Hepatocyte (in vitro differentiated cells): ENCODE measurements around the gene CD28. TPM values are rescaled to one million over a fixed set of nuclear protein-coding genes. Genes with fewer than 3 reads are reported as not detected.

Experiments used
- DNase-seq: peaks from one replicate; pipeline ENCODE4 v3.0.0-alpha.2; 2016; ENCODE audit warnings: low spot score
- H2AFZ ChIP-seq: fragments of 200-600 bp; sonication (generic); 2 replicates; pipeline ENCODE4 v1.6.0; 2016; ENCODE audit warnings: antibody characterized with exemption, mild to moderate bottlenecking
- H3K27ac ChIP-seq: fragments of 200-600 bp; sonication (generic); 2 replicates; pipeline ENCODE4 v1.5.1; 2016; ENCODE audit warnings: mild to moderate bottlenecking
- H3K27me3 ChIP-seq: fragments of 200-600 bp; sonication (generic); 2 replicates; pipeline ENCODE4 v1.6.1; 2016
- H3K36me3 ChIP-seq: fragments of 200-600 bp; sonication (generic); replicated peaks from 2 replicates; pipeline ENCODE4 v1.5.1; 2016; ENCODE audit warnings: low read depth; ENCODE audit not compliant: insufficient read depth
- H3K4me1 ChIP-seq: fragments of 200-600 bp; sonication (generic); 2 replicates; pipeline ENCODE4 v1.5.1; 2016; ENCODE audit warnings: mild to moderate bottlenecking, moderate library complexity; ENCODE audit not compliant: insufficient read depth
- H3K4me2 ChIP-seq: fragments of 200-600 bp; sonication (generic); 2 replicates; pipeline ENCODE4 v1.6.0; 2016
- H3K4me3 ChIP-seq: fragments of 200-600 bp; sonication (generic); 2 replicates; pipeline ENCODE4 v1.5.1; 2016; ENCODE audit warnings: mild to moderate bottlenecking
- H3K79me2 ChIP-seq: fragments of 200-600 bp; sonication (generic); 2 replicates; pipeline ENCODE4 v1.6.0; 2017; ENCODE audit warnings: mild to moderate bottlenecking
- H3K9me2 ChIP-seq: fragments of 200-600 bp; sonication (generic); replicated peaks from 2 replicates; pipeline ENCODE4 v1.6.0; 2017; ENCODE audit warnings: mild to moderate bottlenecking; ENCODE audit not compliant: insufficient read depth
- H3K9me3 ChIP-seq: fragments of 200-600 bp; sonication (generic); 2 replicates; pipeline ENCODE4 v1.5.1; 2016; ENCODE audit warnings: low read depth, mild to moderate bottlenecking
- H4K20me1 ChIP-seq: fragments of 200-600 bp; sonication (generic); 2 replicates; pipeline ENCODE4 v1.6.0; 2016; ENCODE audit warnings: mild to moderate bottlenecking; ENCODE audit not compliant: insufficient read depth, poor library complexity, severe bottlenecking
- CTCF ChIP-seq: fragments of 200-600 bp; sonication (generic); IDR thresholded peaks from 2 replicates; pipeline ENCODE4 v1.5.1; 2016; ENCODE audit warnings: antibody characterized with exemption, mild to moderate bottlenecking; ENCODE audit not compliant: poor library complexity
- EZH2 ChIP-seq: fragments of 200-600 bp; sonication (generic); IDR thresholded peaks from 2 replicates; pipeline ENCODE4 v1.6.1; 2016; ENCODE audit warnings: antibody characterized with exemption, mild to moderate bottlenecking, borderline replicate concordance
- EZH2phosphoT487 ChIP-seq: fragments of 200-600 bp; sonication (generic); IDR thresholded peaks from one replicate; pipeline ENCODE4 v1.6.1; 2018; ENCODE audit warnings: antibody characterized with exemption, mild to moderate bottlenecking, low read depth, moderate library complexity; ENCODE audit not compliant: unreplicated experiment, severe bottlenecking
- WGBS: methylation state at CpG from one replicate; pipeline ENCODE4 v1.1.6; 2016; ENCODE audit warnings: low lambda C conversion rate; ENCODE audit errors: missing lambda C conversion rate; 5-methylcytosine and 5-hydroxymethylcytosine counted together
- polyA plus RNA-seq: library from polyadenylated mRNA; unstranded; fragments of >200 nt; fragmentation: Nextera tagmentation; extraction: Ambion mirVana; gene quantifications from 2 replicates; pipeline ENCODE4 v1.2.1, GENCODE V29; 2016
- total RNA-seq: library from RNA; depleted of rRNA; stranded (reverse); fragments of >200 nt; gene quantifications from 2 replicates; pipeline ENCODE4 v1.2.3, GENCODE V29; 2014

The CD28 gene
- total and polyA plus RNA-seq, 2 experiments from 2014 or later = not detected

- WGBS = 87% methylated on average over 3 of the region's 3 CpGs
- no peaks in the 10 kb centered on the region for H3K9me2 ChIP-seq
- no peaks in the 10 kb centered on the region for H3K79me2 ChIP-seq
- no peak overlapping the region for H3K4me2 ChIP-seq
- TF ChIP-seq CTCF = no peak
- no peak for TF ChIP-seq EZH2
- no peak for TF ChIP-seq EZH2phosphoT487
- H3K27ac ChIP-seq = no peak overlapping the region
- H4K20me1 ChIP-seq = no peaks in the 10 kb centered on the region
- no peak overlapping the region for H2AFZ ChIP-seq
- H3K4me3 ChIP-seq = no peak overlapping the region
- no peak for DNase-seq
- no peaks in the 10 kb centered on the region for H3K9me3 ChIP-seq
- peaks cover 8% of the 10 kb centered on the region for H3K4me1 ChIP-seq
- no peaks in the 10 kb centered on the region for H3K36me3 ChIP-seq
- H3K27me3 ChIP-seq = no peaks in the 10 kb centered on the region
Observed at GRCh38 chr2:203661279-203661908, 45.0 kb upstream of the CD28 start.

GRCh38 chr2:203662487-203662886, 44.0 kb upstream of the CD28 start:
- no peak overlapping the region for H2AFZ ChIP-seq
- H3K4me2 ChIP-seq = no peak overlapping the region
- H3K9me3 ChIP-seq = no peaks in the 10 kb centered on the region
- no peak for TF ChIP-seq CTCF
- TF ChIP-seq EZH2phosphoT487 = no peak
- no peak for TF ChIP-seq EZH2
- no peak for DNase-seq
- no peak overlapping the region for H3K27ac ChIP-seq
- no peaks in the 10 kb centered on the region for H3K36me3 ChIP-seq
- no peaks in the 10 kb centered on the region for H3K79me2 ChIP-seq
- H3K4me1 ChIP-seq = peaks cover 4% of the 10 kb centered on the region
- WGBS = 0% methylated on average over 1 of the region's 1 CpG
- H3K4me3 ChIP-seq = no peak overlapping the region
- no peaks in the 10 kb centered on the region for H3K9me2 ChIP-seq
- no peaks in the 10 kb centered on the region for H4K20me1 ChIP-seq
- no peaks in the 10 kb centered on the region for H3K27me3 ChIP-seq

- Histone ChIP-seq H3K79me2 (no peaks in the 10 kb centered on the region), H3K4me2 (no peak overlapping the region), H3K9me2 (no peaks in the 10 kb centered on the region), H3K27me3 (no peaks in the 10 kb centered on the region), H3K4me3 (no peak overlapping the region), H3K9me3 (no peaks in the 10 kb centered on the region), H4K20me1 (no peaks in the 10 kb centered on the region), H2AFZ (no peak overlapping the region), H3K4me1 (peaks cover 4% of the 10 kb centered on the region), H3K27ac (no peak overlapping the region), H3K36me3 (no peaks in the 10 kb centered on the region)
- TF ChIP-seq EZH2phosphoT487 = no peak
- TF ChIP-seq CTCF = no peak
- no peak for TF ChIP-seq EZH2
- no peak for DNase-seq
Observed at GRCh38 chr2:203662951-203663350, 43.5 kb upstream of the CD28 start.
